Activated naive CD4-positive, alpha-beta T cell treated with anti-CD3 and anti-CD28 coated beads for 36 hours (primary cell): ENCODE results near the gene GALNT1. TPM values are rescaled to one million over a fixed set of nuclear protein-coding genes. Genes with fewer than 3 reads are reported as not detected.

ENCODE experiments used
- CTCF ChIA-PET: fragments of 350-600 bp; sonication (Branson Sonifier 250); formaldehyde crosslinking; loops from one replicate; lab custom pipeline; 2021; ENCODE audit warnings: antibody characterized with exemption; lab: Charles Lee
- DNase-seq: peaks from one replicate; pipeline ENCODE4 v3.0.0-alpha.2; 2020
- H3K27ac Mint-ChIP-seq: one replicate; pipeline ENCODE4 v1.8.0; 2021; ENCODE audit warnings: mild to moderate bottlenecking, mixed read lengths
- H3K27me3 Mint-ChIP-seq: one replicate; pipeline ENCODE4 v1.8.0; 2021; ENCODE audit warnings: low read depth, mixed read lengths
- H3K36me3 Mint-ChIP-seq: one replicate; pipeline ENCODE4 v1.8.0; 2021; ENCODE audit warnings: low read depth, mixed read lengths
- H3K4me1 Mint-ChIP-seq: one replicate; pipeline ENCODE4 v1.8.0; 2021; ENCODE audit warnings: low read depth, mixed read lengths
- H3K4me3 Mint-ChIP-seq: one replicate; pipeline ENCODE4 v1.8.0; 2021; ENCODE audit warnings: mild to moderate bottlenecking, moderate library complexity, mixed read lengths
- H3K9me3 Mint-ChIP-seq: one replicate; pipeline ENCODE4 v1.8.0; 2021; ENCODE audit warnings: mixed read lengths
- intact Hi-C: fragments of 100-400 bp; cut with micrococcal nuclease; formaldehyde crosslinking; loops from one replicate; pipeline ENCODE4 v1.15.1; 2023
- total RNA-seq, 2 experiments: library from RNA; stranded (reverse); gene quantifications; one replicate each; pipeline ENCODE4 v1.2.3, GENCODE V29; 2021

Gene GALNT1
- total RNA-seq, 2 experiments from 2014 or later: 46.7 to 48.7 TPM

GRCh38 chr18:35646449-35646848, 64.9 kb downstream of the GALNT1 start:
- peaks cover 16% of the 10 kb centered on the region for H3K36me3 Mint-ChIP-seq
- H3K27me3 Mint-ChIP-seq: no peaks in the 10 kb centered on the region
- H3K9me3 Mint-ChIP-seq: peaks cover 11% of the 10 kb centered on the region
- no peak for DNase-seq
- no peak overlapping the region for H3K27ac Mint-ChIP-seq
- CTCF ChIA-PET: interaction anchor here (1.3 kb wide), 1 partner anchor 84 kb away, joined by 3 read pairs; no protein-coding TSS in a partner anchor
- intact Hi-C loops: no loop called here
- H3K4me1 Mint-ChIP-seq: peaks cover 9% of the 10 kb centered on the region
- H3K4me3 Mint-ChIP-seq: no peak overlapping the region

GRCh38 chr18:35653392-35654135, 72.0 kb downstream of the GALNT1 start:
- H3K36me3 Mint-ChIP-seq: peaks cover 3% of the 10 kb centered on the region
- no peak for DNase-seq
- H3K9me3 Mint-ChIP-seq: peaks cover 6% of the 10 kb centered on the region
- H3K27ac Mint-ChIP-seq: no peak overlapping the region
- no peak overlapping the region for H3K4me3 Mint-ChIP-seq
- CTCF ChIA-PET: no interaction called here
- intact Hi-C loops: no loop called here
- H3K4me1 Mint-ChIP-seq: peaks cover 13% of the 10 kb centered on the region
- H3K27me3 Mint-ChIP-seq: no peaks in the 10 kb centered on the region

GRCh38 chr18:35658112-35658511, 76.6 kb downstream of the GALNT1 start:
- DNase-seq: no peak
- Mint-ChIP-seq H3K27ac (no peak overlapping the region), H3K27me3 (no peaks in the 10 kb centered on the region), H3K36me3 (peaks cover 3% of the 10 kb centered on the region), H3K4me1 (no peaks in the 10 kb centered on the region), H3K9me3 (no peaks in the 10 kb centered on the region), H3K4me3 (no peak overlapping the region)
- CTCF ChIA-PET: no interaction called here
- intact Hi-C loops: no loop called here

GRCh38 chr18:35661483-35662146, 80.1 kb downstream of the GALNT1 start:
- CTCF ChIA-PET: interaction anchor here (1.0 to 1.1 kb wide), 2 partner anchors 24 to 95 kb away, joined by 3 read pairs; no protein-coding TSS in a partner anchor
- no peaks in the 10 kb centered on the region for H3K4me1 Mint-ChIP-seq
- no peaks in the 10 kb centered on the region for H3K9me3 Mint-ChIP-seq
- intact Hi-C loops: loop anchor here (5.0 kb wide), 1 partner anchor 291 kb away; no protein-coding TSS in a partner anchor
- DNase-seq: no peak
- no peak overlapping the region for H3K4me3 Mint-ChIP-seq
- H3K27ac Mint-ChIP-seq: no peak overlapping the region
- H3K27me3 Mint-ChIP-seq: no peaks in the 10 kb centered on the region
- peaks cover 30% of the 10 kb centered on the region for H3K36me3 Mint-ChIP-seq

GRCh38 chr18:35662293-35663062, 80.9 kb downstream of the GALNT1 start:
- CTCF ChIA-PET: interaction anchor here (0.9 to 1.1 kb wide), 2 partner anchors 25 to 94 kb away, joined by 3 read pairs; no protein-coding TSS in a partner anchor
- DNase-seq: no peak
- Mint-ChIP-seq H3K36me3 (peaks cover 36% of the 10 kb centered on the region), H3K27me3 (no peaks in the 10 kb centered on the region), H3K4me3 (no peak overlapping the region), H3K9me3 (peaks cover 2% of the 10 kb centered on the region), H3K4me1 (no peaks in the 10 kb centered on the region), H3K27ac (no peak overlapping the region)
- intact Hi-C loops: loop anchor here (5.0 kb wide), 1 partner anchor 290 kb away; no protein-coding TSS in a partner anchor

- Mint-ChIP-seq H3K4me1 (no peaks in the 10 kb centered on the region), H3K4me3 (no peak overlapping the region)
- CTCF ChIA-PET: no interaction called here
Observed at GRCh38 chr18:35671966-35672603, 90.5 kb downstream of the GALNT1 start.

GRCh38 chr18:35672897-35673296, 91.4 kb downstream of the GALNT1 start:
- CTCF ChIA-PET: interaction anchor here (0.8 kb wide), 1 partner anchor 136 kb away, joined by 3 read pairs; no protein-coding TSS in a partner anchor
- intact Hi-C loops: no loop called here

More at GRCh38 chr18:35671966-35672603, 90.5 kb downstream of the GALNT1 start:
- no peak overlapping the region for H3K27ac Mint-ChIP-seq
- intact Hi-C loops: no loop called here
- peaks cover under 1% of the 10 kb centered on the region for H3K9me3 Mint-ChIP-seq
- DNase-seq: no peak
- H3K27me3 Mint-ChIP-seq: no peaks in the 10 kb centered on the region
- H3K36me3 Mint-ChIP-seq: peaks cover 17% of the 10 kb centered on the region

GRCh38 chr18:35673682-35674081, 92.1 kb downstream of the GALNT1 start:
- H3K36me3 Mint-ChIP-seq: peaks cover 11% of the 10 kb centered on the region
- intact Hi-C loops: no loop called here
- no peak overlapping the region for H3K4me3 Mint-ChIP-seq
- no peaks in the 10 kb centered on the region for H3K27me3 Mint-ChIP-seq
- CTCF ChIA-PET: interaction anchor here (0.8 kb wide), 1 partner anchor 137 kb away, joined by 3 read pairs; no protein-coding TSS in a partner anchor
- no peak for DNase-seq
- no peaks in the 10 kb centered on the region for H3K4me1 Mint-ChIP-seq
- no peak overlapping the region for H3K27ac Mint-ChIP-seq
- no peaks in the 10 kb centered on the region for H3K9me3 Mint-ChIP-seq

More at GRCh38 chr18:35672897-35673296, 91.4 kb downstream of the GALNT1 start:
- Mint-ChIP-seq H3K4me3 (no peak overlapping the region), H3K9me3 (no peaks in the 10 kb centered on the region), H3K4me1 (no peaks in the 10 kb centered on the region), H3K36me3 (peaks cover 11% of the 10 kb centered on the region), H3K27ac (no peak overlapping the region), H3K27me3 (no peaks in the 10 kb centered on the region)
- DNase-seq: no peak

GRCh38 chr18:35680139-35680551, 98.6 kb downstream of the GALNT1 start:
- no peak overlapping the region for H3K27ac Mint-ChIP-seq
- H3K4me1 Mint-ChIP-seq: no peaks in the 10 kb centered on the region
- intact Hi-C loops: no loop called here
- no peaks in the 10 kb centered on the region for H3K9me3 Mint-ChIP-seq
- no peak overlapping the region for H3K4me3 Mint-ChIP-seq
- no peak for DNase-seq
- H3K36me3 Mint-ChIP-seq: peaks cover 15% of the 10 kb centered on the region
- CTCF ChIA-PET: no interaction called here
- H3K27me3 Mint-ChIP-seq: no peaks in the 10 kb centered on the region

GRCh38 chr18:35682281-35682867, 100.8 kb downstream of the GALNT1 start:
- H3K27ac Mint-ChIP-seq: no peak overlapping the region
- peaks cover 24% of the 10 kb centered on the region for H3K36me3 Mint-ChIP-seq
- intact Hi-C loops: no loop called here
- H3K4me1 Mint-ChIP-seq: no peaks in the 10 kb centered on the region
- CTCF ChIA-PET: no interaction called here
- H3K27me3 Mint-ChIP-seq: no peaks in the 10 kb centered on the region
- no peak for DNase-seq
- H3K4me3 Mint-ChIP-seq: no peak overlapping the region
- H3K9me3 Mint-ChIP-seq: no peaks in the 10 kb centered on the region

- H3K27ac Mint-ChIP-seq: no peak overlapping the region
- H3K27me3 Mint-ChIP-seq: no peaks in the 10 kb centered on the region
- intact Hi-C loops: no loop called here
- H3K4me3 Mint-ChIP-seq: no peak overlapping the region
- H3K4me1 Mint-ChIP-seq: no peaks in the 10 kb centered on the region
- no peak for DNase-seq
- H3K36me3 Mint-ChIP-seq: peaks cover 25% of the 10 kb centered on the region
- H3K9me3 Mint-ChIP-seq: no peaks in the 10 kb centered on the region
- CTCF ChIA-PET: no interaction called here
Observed at GRCh38 chr18:35683021-35683420, 101.5 kb downstream of the GALNT1 start.
